ENCODE measurements around the gene BAZ2B. TPM values are rescaled to one million over a fixed set of nuclear protein-coding genes. Genes with fewer than 3 reads are reported as not detected.

Gene BAZ2B
- polyA plus RNA-seq, 1 donor from 2014 or later, result 150 TPM

GRCh38 chr2:159375241-159375640, 241.1 kb downstream of the BAZ2B start:
- no peaks in the 10 kb centered on the region for H3K79me2 ChIP-seq (replicated peaks; ENCODE audit: insufficient read depth, low read length)

GRCh38 chr2:159371506-159371905, 244.8 kb downstream of the BAZ2B start:
- H3K9me3 ChIP-seq (ENCODE audit: low read length), result no peaks in the 10 kb centered on the region
- no peaks in the 10 kb centered on the region for H3K9me2 ChIP-seq (ENCODE audit: insufficient read depth, low read length)
- no peaks in the 10 kb centered on the region for H3K79me2 ChIP-seq (replicated peaks; ENCODE audit: insufficient read depth, low read length)
- peaks cover 19% of the 10 kb centered on the region for H3K36me3 ChIP-seq (ENCODE audit: insufficient read depth, low read length)
- H3K27ac ChIP-seq (ENCODE audit: low read length), result no peak overlapping the region
- H3K9ac ChIP-seq (ENCODE audit: low read length), result no peak overlapping the region
- TF ChIP-seq RAD21 (conservative IDR thresholded peaks at IDR 0.05) (no peak), POLR2AphosphoS5 (IDR thresholded peaks at IDR 0.05) (no peak), TAF1 (IDR thresholded peaks at IDR 0.05; ENCODE audit: low read depth) (no peak), CTCF (IDR thresholded peaks at IDR 0.05; ENCODE audit: poor library complexity, severe bottlenecking) (no peak), REST (IDR thresholded peaks at IDR 0.05; ENCODE audit: borderline replicate concordance) (no peak), EZH2 (IDR thresholded peaks at IDR 0.05; ENCODE audit: borderline replicate concordance, insufficient read depth, low read length, poor library complexity, severe bottlenecking) (no peak), MXI1 (conservative IDR thresholded peaks at IDR 0.05; ENCODE audit: poor library complexity, severe bottlenecking) (no peak)
- H2AFZ ChIP-seq (ENCODE audit: low read depth, low read length), result no peak overlapping the region
- no peaks in the 10 kb centered on the region for H4K20me1 ChIP-seq (ENCODE audit: insufficient read depth)
- H3K4me3 ChIP-seq (ENCODE audit: low read length), result no peak overlapping the region
- no peak overlapping the region for H3K4me2 ChIP-seq (ENCODE audit: low read length)
- no peaks in the 10 kb centered on the region for H3K27me3 ChIP-seq (ENCODE audit: insufficient read depth, low read depth, low read length)
- no peaks in the 10 kb centered on the region for H3F3A ChIP-seq (ENCODE audit: insufficient read depth, low read length, poor library complexity, severe bottlenecking)

More at GRCh38 chr2:159375241-159375640, 241.1 kb downstream of the BAZ2B start:
- no peaks in the 10 kb centered on the region for H3K9me3 ChIP-seq (ENCODE audit: low read length)
- H2AFZ ChIP-seq (ENCODE audit: low read depth, low read length), result no peak overlapping the region
- no peaks in the 10 kb centered on the region for H3F3A ChIP-seq (ENCODE audit: insufficient read depth, low read length, poor library complexity, severe bottlenecking)
- no peak overlapping the region for H3K27ac ChIP-seq (ENCODE audit: low read length)
- H3K4me3 ChIP-seq (ENCODE audit: low read length), result no peak overlapping the region
- TF ChIP-seq MXI1 (conservative IDR thresholded peaks at IDR 0.05; ENCODE audit: poor library complexity, severe bottlenecking), result no peak
- no peak for TF ChIP-seq RAD21 (conservative IDR thresholded peaks at IDR 0.05)
- TF ChIP-seq EP300 (conservative IDR thresholded peaks at IDR 0.05; ENCODE audit: poor library complexity, severe bottlenecking), result no peak
- no peak for TF ChIP-seq POLR2AphosphoS5 (IDR thresholded peaks at IDR 0.05)
- TF ChIP-seq SMC3 (conservative IDR thresholded peaks at IDR 0.05; ENCODE audit: poor library complexity), result no peak
- no peak for TF ChIP-seq REST (IDR thresholded peaks at IDR 0.05; ENCODE audit: borderline replicate concordance)
- TF ChIP-seq TAF1 (IDR thresholded peaks at IDR 0.05; ENCODE audit: low read depth), result no peak
- TF ChIP-seq EZH2 (IDR thresholded peaks at IDR 0.05; ENCODE audit: borderline replicate concordance, insufficient read depth, low read length, poor library complexity, severe bottlenecking), result no peak
- no peak for TF ChIP-seq CTCF (IDR thresholded peaks at IDR 0.05; ENCODE audit: poor library complexity, severe bottlenecking)
- peaks cover 7% of the 10 kb centered on the region for H3K36me3 ChIP-seq (ENCODE audit: insufficient read depth, low read length)
- no peaks in the 10 kb centered on the region for H4K20me1 ChIP-seq (ENCODE audit: insufficient read depth)
- H3K4me2 ChIP-seq (ENCODE audit: low read length), result no peak overlapping the region
- no peaks in the 10 kb centered on the region for H3K27me3 ChIP-seq (ENCODE audit: insufficient read depth, low read depth, low read length)
- H3K9me2 ChIP-seq (ENCODE audit: insufficient read depth, low read length), result no peaks in the 10 kb centered on the region
- no peak overlapping the region for H3K9ac ChIP-seq (ENCODE audit: low read length)
